Muscle layer of duodenum (tissue), 2 donors: ENCODE measurements around the gene PSD4.

Experiments
- H3K27ac ChIP-seq: one replicate; pipeline ENCODE4 v1.7.0; 2013; ENCODE audit warnings: mild to moderate bottlenecking, low read length
- H3K27me3 ChIP-seq: one replicate; pipeline ENCODE4 v1.7.0; 2013; ENCODE audit warnings: low read depth, mild to moderate bottlenecking, control low read depth, low read length
- H3K36me3 ChIP-seq, 2 donors: one replicate each; pipeline ENCODE4 v1.7.0; 2013; ENCODE audit warnings: low read length in 2 of 2, control low read depth in 1 of 2, mild to moderate bottlenecking in 1 of 2; ENCODE audit not compliant: insufficient read depth in 2 of 2, control insufficient read depth in 1 of 2
- H3K4me1 ChIP-seq, 2 donors: one replicate each; pipeline ENCODE4 v1.7.0; 2013; ENCODE audit warnings: low read length in 2 of 2, mild to moderate bottlenecking in 2 of 2, control low read depth in 1 of 2, moderate library complexity in 1 of 2; ENCODE audit not compliant: insufficient read depth in 2 of 2, control insufficient read depth in 1 of 2
- H3K4me3 ChIP-seq, 2 donors: one replicate each; pipeline ENCODE4 v1.7.0; 2013; ENCODE audit warnings: low read length in 2 of 2, low read depth in 1 of 2, mild to moderate bottlenecking in 1 of 2
- H3K9me3 ChIP-seq, 2 donors: one replicate each; pipeline ENCODE4 v1.7.0; 2013; ENCODE audit warnings: low read length in 2 of 2, control low read depth in 1 of 2, mild to moderate bottlenecking in 1 of 2; ENCODE audit not compliant: control insufficient read depth in 1 of 2
- donor health status: healthy.

Gene PSD4

GRCh38 chr2:113206251-113206650 is 32.5 kb downstream of the PSD4 start:
- H3K9me3 ChIP-seq, result no peaks in the 10 kb centered on the region
- H3K27ac ChIP-seq, result no peak overlapping the region
- H3K36me3 ChIP-seq, result peaks cover 0 to 3% of the 10 kb centered on the region in 2 donors
- H3K4me3 ChIP-seq, result no peak overlapping the region
- peaks cover 3 to 4% of the 10 kb centered on the region in 2 donors for H3K4me1 ChIP-seq
- H3K27me3 ChIP-seq, result no peaks in the 10 kb centered on the region

- Histone ChIP-seq H3K36me3 (no peaks in the 10 kb centered on the region), H3K27ac (no peak overlapping the region), H3K4me1 (peaks cover 6 to 11% of the 10 kb centered on the region in 2 donors)
Observed at GRCh38 chr2:113207021-113207420, 33.2 kb downstream of the PSD4 start.

GRCh38 chr2:113208396-113208795 is 34.6 kb downstream of the PSD4 start:
- no peaks in the 10 kb centered on the region for H3K27me3 ChIP-seq
- no peak overlapping the region for H3K4me3 ChIP-seq
- H3K36me3 ChIP-seq, result no peaks in the 10 kb centered on the region
- H3K4me1 ChIP-seq, result peaks cover 6 to 15% of the 10 kb centered on the region in 2 donors
- no peak overlapping the region for H3K27ac ChIP-seq
- H3K9me3 ChIP-seq, result no peaks in the 10 kb centered on the region

More at GRCh38 chr2:113207021-113207420, 33.2 kb downstream of the PSD4 start:
- H3K4me3 ChIP-seq, result no peak overlapping the region
- no peaks in the 10 kb centered on the region for H3K9me3 ChIP-seq
- H3K27me3 ChIP-seq, result no peaks in the 10 kb centered on the region

- Histone ChIP-seq H3K27me3 (no peaks in the 10 kb centered on the region), H3K27ac (no peak overlapping the region), H3K36me3 (no peaks in the 10 kb centered on the region), H3K9me3 (no peaks in the 10 kb centered on the region), H3K4me3 (no peak overlapping the region), H3K4me1 (peaks cover 6 to 15% of the 10 kb centered on the region in 2 donors)
Observed at GRCh38 chr2:113209011-113209645, 35.4 kb downstream of the PSD4 start.

- Histone ChIP-seq H3K9me3 (no peaks in the 10 kb centered on the region), H3K4me3 (no peak overlapping the region), H3K4me1 (peaks cover 6 to 15% of the 10 kb centered on the region in 2 donors), H3K27me3 (no peaks in the 10 kb centered on the region), H3K27ac (no peak overlapping the region), H3K36me3 (no peaks in the 10 kb centered on the region)
Observed at GRCh38 chr2:113209646-113210171, 35.9 kb downstream of the PSD4 start.

GRCh38 chr2:113211226-113212105 is 37.7 kb downstream of the PSD4 start:
- Histone ChIP-seq H3K4me1 (peaks cover 6 to 15% of the 10 kb centered on the region in 2 donors), H3K4me3 (no peak overlapping the region)

GRCh38 chr2:113212245-113213060 is 38.7 kb downstream of the PSD4 start:
- peaks cover 11 to 15% of the 10 kb centered on the region in 2 donors for H3K4me1 ChIP-seq

More at GRCh38 chr2:113211226-113212105, 37.7 kb downstream of the PSD4 start:
- Histone ChIP-seq H3K27me3 (no peaks in the 10 kb centered on the region), H3K9me3 (no peaks in the 10 kb centered on the region), H3K27ac (peak overlapping the region; percentile 52), H3K36me3 (no peaks in the 10 kb centered on the region)

GRCh38 chr2:113213061-113213930 is 39.5 kb downstream of the PSD4 start:
- H3K27me3 ChIP-seq, result no peaks in the 10 kb centered on the region
- no peaks in the 10 kb centered on the region for H3K9me3 ChIP-seq
- peaks cover 17 to 18% of the 10 kb centered on the region in 2 donors for H3K4me1 ChIP-seq
- H3K4me3 ChIP-seq, result no peak overlapping the region
- H3K36me3 ChIP-seq, result no peaks in the 10 kb centered on the region
- H3K27ac ChIP-seq, result no peak overlapping the region

More at GRCh38 chr2:113212245-113213060, 38.7 kb downstream of the PSD4 start:
- no peaks in the 10 kb centered on the region for H3K9me3 ChIP-seq
- no peaks in the 10 kb centered on the region for H3K36me3 ChIP-seq
- H3K27ac ChIP-seq, result peak overlapping the region; percentile 52
- H3K27me3 ChIP-seq, result no peaks in the 10 kb centered on the region
- H3K4me3 ChIP-seq, result no peak overlapping the region

GRCh38 chr2:113214141-113214540 is 40.4 kb downstream of the PSD4 start:
- Histone ChIP-seq H3K36me3 (no peaks in the 10 kb centered on the region), H3K4me1 (peaks cover 20 to 21% of the 10 kb centered on the region in 2 donors), H3K27me3 (no peaks in the 10 kb centered on the region), H3K9me3 (no peaks in the 10 kb centered on the region), H3K27ac (no peak overlapping the region), H3K4me3 (no peak overlapping the region)

- peaks cover 21 to 23% of the 10 kb centered on the region in 2 donors for H3K4me1 ChIP-seq
- H3K27ac ChIP-seq, result no peak overlapping the region
- H3K9me3 ChIP-seq, result no peaks in the 10 kb centered on the region
- H3K4me3 ChIP-seq, result no peak overlapping the region
- no peaks in the 10 kb centered on the region for H3K27me3 ChIP-seq
- H3K36me3 ChIP-seq, result no peaks in the 10 kb centered on the region
Observed at GRCh38 chr2:113215056-113215455, 41.3 kb downstream of the PSD4 start.
